ENCODE results near the gene UBE2Q1.

- no peak for TF ChIP-seq SP1 (IDR thresholded peaks at IDR 0.05)
- TF ChIP-seq BHLHE40 (IDR thresholded peaks at IDR 0.05; ENCODE audit: borderline replicate concordance): no peak
- no peak for TF ChIP-seq FOXA1 (IDR thresholded peaks at IDR 0.05)
- no peak for TF ChIP-seq ELF4 (IDR thresholded peaks at IDR 0.05)
- TF ChIP-seq CTBP1 (IDR thresholded peaks at IDR 0.05; ENCODE audit: borderline replicate concordance): peak; percentile 56; the same call in 1 of the 2 replicates
- TF ChIP-seq FOXK2 (IDR thresholded peaks at IDR 0.05): no peak
- no peak; the same call in 1 of the 2 replicates for TF ChIP-seq HDGF (IDR thresholded peaks at IDR 0.05; ENCODE audit: borderline replicate concordance)
- peak; percentile 86 for TF ChIP-seq TARDBP (IDR thresholded peaks at IDR 0.05)
- no peak for TF ChIP-seq NFRKB (IDR thresholded peaks at IDR 0.05)
- TF ChIP-seq SUZ12 (IDR thresholded peaks at IDR 0.05): no peak
- TF ChIP-seq ARNT (IDR thresholded peaks at IDR 0.05): peak; percentile 71; the same call in 1 of the 2 replicates
- TF ChIP-seq LEF1 (IDR thresholded peaks at IDR 0.05; ENCODE audit: borderline replicate concordance): no peak
- TF ChIP-seq FOXM1 (IDR thresholded peaks at IDR 0.05; ENCODE audit: borderline replicate concordance): peak; percentile 96
- no peak for TF ChIP-seq ZNF384 (IDR thresholded peaks at IDR 0.05)
Observed at GRCh38 chr1:154558720-154559465, 431 bp upstream of the UBE2Q1 start.

Measured in HEK293T (cell line).